Anterior cingulate cortex (tissue), 58 donors: ENCODE results near the gene MAST4.
A peak's percentile ranks its signal among the peaks of the same experiment; 100 is the strongest.

Source experiments
- DNase-seq, 58 donors: peaks; one replicate each; lab custom pipeline; 2025; lab: John Stamatoyannopoulos, UW

The MAST4 gene

DNA sequence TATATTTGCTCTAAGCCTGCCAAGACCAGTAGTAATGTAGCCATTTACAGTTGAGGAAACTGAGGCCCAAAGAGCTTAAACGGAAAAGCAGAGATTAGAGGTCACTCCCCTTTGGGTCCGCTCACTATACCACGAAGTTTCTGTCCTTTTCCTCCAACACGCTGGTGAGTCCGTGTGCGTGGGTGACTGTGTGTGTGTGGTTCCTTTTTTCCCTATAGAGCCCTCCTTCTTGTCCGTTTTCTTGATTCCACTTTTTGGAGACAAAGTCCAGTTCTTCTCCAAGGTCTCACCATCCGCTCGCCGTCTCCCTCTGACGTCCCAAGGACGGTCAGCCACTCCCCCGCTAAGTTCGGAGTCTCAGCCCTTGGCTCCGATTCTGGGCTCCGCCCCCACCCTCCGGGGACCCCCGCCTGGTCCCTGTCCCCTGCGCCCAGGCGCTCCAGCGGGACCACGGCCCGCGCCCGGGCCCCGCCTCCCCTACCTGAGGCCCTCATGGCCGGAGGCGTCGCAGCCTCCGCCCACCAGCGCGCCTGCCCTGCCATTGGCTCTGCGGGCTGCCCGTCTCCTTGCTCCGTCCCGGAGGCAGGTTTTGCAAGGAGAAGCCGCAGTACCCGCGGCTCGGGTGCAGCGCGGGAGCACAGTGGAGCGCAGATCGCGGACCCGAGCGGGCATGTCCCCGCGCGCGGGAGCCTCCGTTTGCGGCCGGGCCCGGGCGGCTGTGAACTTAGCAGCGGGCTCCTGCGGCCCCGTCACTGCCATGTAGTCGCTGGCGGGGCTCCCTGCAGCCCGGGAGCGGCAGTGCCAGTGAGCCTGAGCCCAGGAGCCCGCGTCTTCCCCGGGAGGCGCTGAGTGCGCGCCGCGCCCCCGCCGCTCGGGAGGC lies at the start of gene MAST4:
MAST4 (plus strand) TSS at position 638 of the 880 bp plus-strand sequence. CDS start 263 bp downstream, outside the sequence.
- peak; percentile 22 to 90 (median 72) for DNase-seq

DNA sequence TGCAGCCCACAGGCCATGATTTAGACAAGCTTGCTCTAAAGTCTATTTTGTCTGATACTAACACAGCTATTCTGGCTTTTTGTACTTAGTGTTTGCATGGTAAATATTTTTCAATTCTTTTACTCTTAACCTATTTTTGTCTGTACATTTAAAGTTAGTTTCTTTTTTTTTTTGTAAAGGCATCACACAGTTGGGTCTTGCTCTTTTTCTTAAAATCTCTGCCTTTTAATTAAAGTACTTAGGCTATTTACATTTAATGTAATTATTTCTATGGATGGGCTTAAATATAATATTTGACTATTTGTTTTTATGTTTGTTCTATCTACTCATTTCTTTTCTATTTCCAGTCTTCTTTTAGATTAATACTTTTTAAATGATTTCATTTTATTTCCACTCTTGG lies 49.7 kb upstream of the MAST4 start:
- no peak for DNase-seq

- DNase-seq: no peak
These were observed 44.9 kb upstream of the MAST4 start for GRCh38 chr5:66551338-66551737.

DNA sequence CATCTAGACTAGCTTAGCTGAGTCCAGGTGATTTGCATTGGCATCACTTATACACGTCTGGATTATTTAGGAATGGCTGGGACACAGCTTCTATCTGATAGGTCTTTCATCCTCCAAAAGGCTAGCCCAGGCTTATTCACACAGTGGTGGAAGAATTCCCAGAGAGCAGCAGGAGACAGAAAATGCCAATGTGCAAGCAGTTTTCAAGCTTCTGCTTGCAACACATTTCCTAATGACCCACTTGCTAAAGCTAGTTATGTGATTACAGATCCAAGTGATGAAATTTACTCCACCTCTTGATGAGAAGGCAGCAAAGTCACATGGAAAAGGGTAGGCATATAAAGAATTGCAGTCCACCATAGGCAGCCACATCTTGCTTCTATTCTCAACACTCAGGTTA lies 44.2 kb upstream of the MAST4 start:
- DNase-seq: no peak

DNA sequence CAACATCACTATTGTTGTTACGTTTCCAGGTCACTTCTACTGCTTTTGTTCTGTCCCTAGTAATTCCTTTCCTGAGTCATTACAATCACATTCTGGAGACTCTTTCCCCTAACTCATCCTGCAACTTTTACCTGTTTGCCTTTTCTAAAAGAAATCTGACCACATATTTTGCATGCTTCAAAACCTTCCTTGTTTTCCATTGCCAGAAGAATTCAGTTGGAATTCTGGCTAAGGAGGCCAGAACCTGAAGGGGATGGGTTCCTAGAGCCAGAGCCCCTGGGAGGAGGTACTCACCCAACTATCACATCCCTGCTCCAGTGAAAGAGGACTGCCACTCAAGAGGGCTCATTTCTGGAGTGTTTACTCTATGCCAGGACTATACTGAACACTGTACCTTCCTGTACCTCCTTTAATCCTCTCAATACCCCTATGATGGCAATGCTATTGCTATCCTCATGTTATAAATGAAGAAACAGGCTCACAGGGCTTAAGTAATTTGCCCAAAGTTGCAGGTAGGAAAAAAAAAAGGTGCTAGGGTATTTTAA lies 42.8 kb upstream of the MAST4 start:
- DNase-seq: no peak

GRCh38 chr5:66553916-66554575 lies 42.1 kb upstream of the MAST4 start:
- DNase-seq: peak in 1 of 58 donors; percentile 9

DNA sequence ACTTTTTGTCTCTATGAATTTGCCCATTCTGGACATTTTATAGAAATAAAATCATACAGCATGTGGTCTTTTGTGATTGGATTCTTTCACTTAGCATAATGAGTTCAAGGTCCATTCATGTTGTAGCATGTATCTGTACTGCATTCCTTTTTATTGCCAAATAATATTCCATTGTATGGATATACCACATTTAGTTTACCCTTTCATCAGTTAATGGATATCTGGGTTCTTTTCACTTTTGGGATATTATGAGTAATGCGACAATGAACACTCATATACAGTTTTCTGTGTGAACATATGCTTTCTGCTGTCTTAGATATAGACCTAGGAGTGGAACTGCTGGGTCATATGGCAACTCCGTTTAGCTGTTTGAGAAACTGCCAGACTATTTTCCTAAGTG lies 41.3 kb upstream of the MAST4 start:
- no peak for DNase-seq

DNA sequence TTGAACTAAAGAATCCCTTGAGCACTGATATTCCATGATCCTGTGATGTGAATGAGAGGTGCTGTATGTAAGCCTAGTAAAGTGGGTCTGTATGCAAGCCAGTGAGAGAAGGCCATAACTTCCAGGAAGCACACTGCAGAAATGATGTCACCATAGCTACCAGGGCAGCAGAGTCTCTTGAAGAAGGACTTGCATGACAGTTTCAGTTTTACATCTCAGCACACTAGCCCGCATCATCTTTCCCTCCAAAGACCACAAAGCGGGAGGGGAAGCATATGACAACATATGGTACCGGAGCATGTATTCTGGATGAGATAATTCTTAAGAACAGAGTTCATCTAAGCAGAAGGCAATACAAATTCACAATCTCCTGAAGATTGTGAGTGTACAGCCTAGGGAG lies 37.6 kb upstream of the MAST4 start:
- DNase-seq: no peak

DNA sequence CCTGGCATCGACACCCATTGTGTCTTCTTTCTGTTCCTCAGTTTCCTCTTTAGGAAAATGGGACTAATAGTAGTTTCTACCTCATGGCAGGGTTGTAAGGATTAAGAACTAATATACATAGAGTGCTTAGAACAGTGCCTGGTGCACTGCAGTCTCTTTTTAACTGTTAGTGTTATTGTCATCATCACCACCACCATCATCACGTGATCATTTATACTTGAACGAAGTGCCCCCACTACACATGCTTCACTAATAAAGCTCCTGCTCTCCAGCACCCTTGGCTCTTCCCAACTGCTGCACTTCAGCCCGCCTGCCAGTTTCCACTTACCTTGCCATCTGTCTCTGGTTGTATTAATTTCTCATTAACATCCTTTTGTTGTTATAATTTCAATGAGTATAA lies 35.8 kb upstream of the MAST4 start:
- no peak for DNase-seq

- no peak for DNase-seq
These were observed 34.8 kb upstream of the MAST4 start for GRCh38 chr5:66561256-66561990.

- no peak for DNase-seq
These were observed 30.3 kb upstream of the MAST4 start for GRCh38 chr5:66565878-66566277.

GRCh38 chr5:66567474-66567873 lies 28.7 kb upstream of the MAST4 start:
- DNase-seq: no peak

DNA sequence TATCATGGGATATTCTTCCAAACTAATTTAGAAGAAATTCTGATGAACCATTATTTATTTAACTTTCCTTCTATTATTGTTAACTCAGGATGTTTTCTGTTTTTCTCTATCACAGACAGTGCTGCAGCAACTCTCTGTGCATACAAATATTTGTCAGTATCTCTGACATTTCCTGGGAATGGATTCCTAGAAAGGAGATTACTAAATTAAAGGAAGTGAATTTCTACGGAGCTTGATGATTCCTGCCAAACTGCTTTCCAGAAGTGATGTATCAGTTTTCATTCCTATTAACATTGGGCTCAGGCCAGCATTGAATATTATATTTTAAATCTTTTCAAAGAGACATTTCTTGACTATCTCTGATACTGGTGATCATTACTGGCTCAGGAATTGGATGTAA lies 26.0 kb upstream of the MAST4 start:
- DNase-seq: no peak

GRCh38 chr5:66573733-66574132 lies 22.5 kb upstream of the MAST4 start:
- DNase-seq: no peak

DNA sequence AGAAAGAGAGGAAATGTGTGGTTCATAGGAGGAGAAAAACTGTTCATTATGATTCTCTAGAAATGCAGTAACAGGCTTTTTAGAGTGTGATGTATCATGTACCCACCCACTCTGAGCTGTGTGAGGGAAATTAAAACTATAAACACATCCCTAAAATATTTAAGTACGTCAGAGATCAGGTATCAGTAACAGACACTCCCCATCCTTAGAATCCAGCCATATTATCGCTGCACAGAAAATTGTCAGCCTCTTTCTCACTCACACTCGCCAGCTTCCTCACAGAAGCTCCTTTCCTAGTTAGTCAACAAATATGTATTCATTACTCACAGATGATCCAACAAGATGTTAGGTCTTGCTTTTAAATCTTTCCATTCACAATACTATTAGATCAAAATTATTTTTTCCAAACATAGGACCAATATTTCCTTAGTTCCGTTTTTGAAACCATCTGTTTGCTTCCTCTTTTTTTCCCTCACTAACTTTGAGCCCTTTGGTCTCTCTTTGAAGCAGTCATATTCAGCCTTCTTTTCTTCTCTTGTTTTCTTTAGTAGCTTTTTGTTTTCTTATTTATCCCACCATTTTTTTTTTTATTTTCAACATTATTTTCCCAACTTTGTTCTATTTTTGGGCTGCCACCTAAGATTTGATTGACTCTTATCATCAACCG lies 13.6 kb upstream of the MAST4 start:
- DNase-seq: no peak

GRCh38 chr5:66585291-66585690 lies 10.9 kb upstream of the MAST4 start:
- DNase-seq: no peak

DNA sequence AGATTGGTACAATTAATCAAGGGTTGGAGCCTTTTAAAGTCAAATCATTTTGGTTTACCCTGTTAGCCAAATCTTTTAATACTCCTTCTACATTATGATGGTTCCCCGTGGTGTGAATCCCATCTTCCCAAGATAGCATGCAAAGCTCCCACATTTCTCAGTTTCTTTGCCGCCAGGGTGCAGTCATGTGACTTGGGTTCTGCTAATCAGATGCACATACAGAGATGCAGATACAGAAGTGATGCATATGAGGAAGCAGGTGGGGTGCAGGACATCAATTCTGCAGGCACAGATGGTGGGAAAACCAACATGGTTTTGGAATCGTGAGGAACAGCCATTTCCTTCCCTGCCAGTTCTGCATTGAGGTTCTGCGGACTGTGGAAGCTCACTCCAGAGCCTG lies 8.4 kb upstream of the MAST4 start:
- DNase-seq: peak in 1 of 58 donors; percentile 4

DNA sequence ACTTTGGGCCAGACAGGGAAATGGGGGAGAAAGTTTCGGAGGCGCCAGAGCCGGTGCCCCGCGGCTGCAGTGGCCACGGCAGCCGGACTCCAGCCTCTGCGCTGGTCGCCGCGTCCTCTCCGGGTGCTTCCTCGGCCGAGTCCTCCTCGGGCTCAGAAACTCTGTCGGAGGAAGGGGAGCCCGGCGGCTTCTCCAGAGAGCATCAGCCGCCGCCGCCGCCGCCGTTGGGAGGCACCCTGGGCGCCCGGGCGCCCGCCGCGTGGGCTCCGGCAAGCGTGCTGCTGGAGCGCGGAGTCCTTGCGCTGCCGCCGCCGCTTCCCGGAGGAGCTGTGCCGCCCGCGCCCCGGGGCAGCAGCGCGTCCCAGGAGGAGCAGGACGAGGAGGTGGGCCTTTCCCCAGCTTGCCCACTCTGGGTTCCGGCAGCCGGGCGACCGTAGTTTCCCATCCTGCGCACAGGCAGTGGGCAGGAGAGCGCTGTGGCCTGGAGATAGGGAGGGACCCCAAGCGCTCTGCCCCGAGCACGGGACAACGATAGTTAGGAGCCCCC lies 516 bp downstream of the MAST4 start:
- peak in 9 of 58 donors; percentile 11 to 70 (median 32) for DNase-seq

DNA sequence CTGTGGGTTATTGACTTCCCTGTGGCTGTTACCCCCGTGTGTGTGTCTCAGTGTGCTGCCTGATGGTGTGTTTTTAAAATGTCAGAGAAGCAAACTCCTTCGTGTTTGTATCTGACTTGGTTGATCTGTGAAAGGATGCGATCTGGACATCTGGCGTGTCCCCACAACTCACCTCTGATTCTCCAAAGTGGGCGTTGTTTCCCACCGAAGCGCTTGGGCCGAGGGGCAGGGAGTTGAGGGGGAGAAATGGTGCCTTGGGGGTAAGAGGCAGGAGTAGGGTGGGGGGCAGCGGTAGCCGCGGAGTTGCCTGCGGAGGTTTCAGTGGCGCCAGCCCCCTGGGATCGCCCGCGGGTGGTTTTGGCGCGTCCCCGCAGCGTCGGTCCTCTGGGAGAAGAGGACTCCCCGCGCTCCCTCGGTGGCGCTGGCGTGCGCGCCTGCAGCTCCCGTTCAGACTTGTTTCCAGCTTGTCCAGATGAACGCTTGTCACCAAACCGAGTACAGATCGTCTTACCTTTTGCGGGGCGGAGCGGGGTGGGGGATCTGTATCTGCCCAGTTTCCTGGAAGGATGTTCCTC lies 1.1 kb downstream of the MAST4 start:
- DNase-seq: peak in 36 of 58 donors; percentile 3 to 56 (median 16)

DNA sequence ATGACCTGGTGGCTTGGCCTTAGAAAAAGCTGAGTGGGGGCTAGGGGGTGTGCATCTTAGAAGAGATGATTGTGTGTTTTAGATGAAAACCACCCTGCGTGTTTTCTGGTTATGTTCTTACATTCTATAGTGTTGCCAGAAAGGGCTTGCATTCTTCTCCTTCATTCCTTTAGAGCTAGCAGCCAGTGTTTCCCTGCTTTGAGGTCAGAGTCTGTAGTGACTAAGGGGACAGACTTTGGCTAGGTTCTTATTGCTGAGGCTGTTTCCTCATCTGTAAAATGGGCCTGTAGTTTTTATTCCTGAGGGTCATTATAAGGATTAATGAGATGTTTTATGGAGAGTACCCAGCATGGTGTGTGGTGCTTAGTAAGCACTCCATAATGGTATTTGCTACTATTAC lies 6.4 kb downstream of the MAST4 start:
- DNase-seq: no peak
